BJ (cell line): ENCODE data around the gene SP9. TPM values are rescaled to one million over a fixed set of nuclear protein-coding genes. Genes with fewer than 3 reads are reported as not detected.

ENCODE experiments used
- CTCF ChIA-PET: fragments of 350-600 bp; formaldehyde crosslinking; extraction: SDS; loops from one replicate; lab custom pipeline; 2021; ENCODE audit warnings: antibody characterized with exemption, inconsistent platforms; lab: Yijun Ruan, JAX
- POLR2A ChIA-PET: fragments of 300-600 bp; sonication (Branson Sonifier 250); formaldehyde crosslinking; extraction: SDS; loops from one replicate; lab custom pipeline; 2021; ENCODE audit warnings: antibody characterized with exemption; lab: Charles Lee
- DNase-seq: peaks from one replicate; pipeline ENCODE4 v3.0.0-alpha.2; 2011; ENCODE audit warnings: low read depth
- H3K27me3 ChIP-seq: 2 replicates; pipeline ENCODE4 v1.6.0; 2011; ENCODE audit warnings: low read length; ENCODE audit not compliant: control insufficient read depth, insufficient read depth
- H3K36me3 ChIP-seq: 2 replicates; pipeline ENCODE4 v1.5.1; 2011; ENCODE audit warnings: low read length; ENCODE audit not compliant: control insufficient read depth, insufficient read depth
- H3K4me3 ChIP-seq: 2 replicates; pipeline ENCODE4 v1.5.1; 2011; ENCODE audit warnings: low read depth, mild to moderate bottlenecking, control low read depth, low read length
- CTCF ChIP-seq: IDR thresholded peaks from 2 replicates; pipeline ENCODE4 v1.5.1; 2011; ENCODE audit warnings: low read depth, mild to moderate bottlenecking, control low read depth, inconsistent platforms, low read length, moderate library complexity; ENCODE audit not compliant: insufficient read depth
- polyA plus RNA-seq: library from polyadenylated mRNA; depleted of rRNA; stranded (reverse); fragments of >200 nt; gene quantifications from 2 replicates; pipeline ENCODE4 v1.2.3, GENCODE V29; 2011

Gene SP9
- polyA plus RNA-seq, 1 experiment = not detected

- POLR2A ChIA-PET = no interaction called here
- no peak for TF ChIP-seq CTCF
- Histone ChIP-seq H3K27me3 (peaks cover 40% of the 10 kb centered on the region), H3K4me3 (no peak overlapping the region), H3K36me3 (no peaks in the 10 kb centered on the region; the same call in 1 of the 2 replicates)
- DNase-seq = no peak
- CTCF ChIA-PET = interaction anchor here (1.2 to 2.6 kb wide), 2 partner anchors 10 to 940 kb away, joined by 3 to 11 read pairs; no protein-coding TSS in a partner anchor
These were observed 8.1 kb downstream of the SP9 start for GRCh38 chr2:174342686-174343342.

- H3K36me3 ChIP-seq = peaks cover under 1% of the 10 kb centered on the region
- ChIA-PET CTCF (interaction anchor here (1.2 to 2.6 kb wide), 2 partner anchors 9 to 941 kb away, joined by 3 to 11 read pairs; no protein-coding TSS in a partner anchor), POLR2A (no interaction called here)
- TF ChIP-seq CTCF = no peak
- no peak overlapping the region for H3K4me3 ChIP-seq
- H3K27me3 ChIP-seq = peaks cover 39% of the 10 kb centered on the region
- no peak for DNase-seq
These were observed 8.5 kb downstream of the SP9 start for GRCh38 chr2:174343343-174343622.

DNA sequence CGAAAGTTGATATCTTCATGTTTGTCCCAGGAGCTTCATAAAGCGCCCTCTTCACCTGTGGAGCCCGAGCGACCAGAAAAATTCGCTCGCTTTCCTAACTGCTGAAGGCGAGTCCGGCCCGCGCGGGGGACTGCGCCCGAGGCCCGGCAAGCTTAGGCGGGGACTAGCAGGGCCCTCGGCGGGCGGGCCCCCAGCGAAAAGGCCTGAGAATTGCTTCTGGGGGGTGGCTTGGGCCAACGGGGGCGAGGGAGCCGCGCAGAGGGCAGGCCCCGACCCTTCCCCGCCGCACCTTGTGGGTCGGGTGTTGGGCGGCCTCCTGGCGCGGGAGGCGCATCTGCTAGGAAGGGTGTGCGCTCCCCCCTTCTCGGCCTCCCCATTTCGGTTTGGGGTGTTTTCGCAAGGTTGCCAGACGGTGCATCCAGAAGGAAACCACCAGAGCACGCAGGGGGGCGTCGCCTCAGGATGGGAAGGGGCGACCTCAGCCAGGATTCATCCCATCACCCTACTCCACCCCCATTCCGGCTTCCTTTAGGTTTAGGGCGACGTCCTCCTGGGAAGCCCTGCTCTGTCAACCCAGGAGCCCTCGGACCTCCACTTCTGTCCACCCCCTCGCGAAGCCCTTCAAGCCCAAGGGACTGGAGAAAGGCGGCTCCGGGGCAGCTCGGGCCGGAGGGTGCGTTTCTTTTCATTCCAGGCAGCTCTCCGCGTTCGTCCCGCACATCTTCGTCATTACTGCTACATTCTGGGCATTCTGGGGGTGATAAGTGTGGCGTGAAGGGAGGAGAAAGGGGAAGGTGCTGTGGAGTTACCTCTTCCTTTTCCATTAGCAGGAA lies 9.1 kb downstream of the SP9 start:
- no peak overlapping the region for H3K4me3 ChIP-seq
- peaks cover 5% of the 10 kb centered on the region for H3K36me3 ChIP-seq
- peaks cover 39% of the 10 kb centered on the region for H3K27me3 ChIP-seq
- ChIA-PET CTCF (interaction anchor here (0.9 to 2.6 kb wide), 3 partner anchors 9 to 959 kb away, joined by 3 to 11 read pairs (median 3); no protein-coding TSS in a partner anchor), POLR2A (no interaction called here)
- no peak for TF ChIP-seq CTCF
- no peak for DNase-seq

- no peak for DNase-seq
- H3K4me3 ChIP-seq = no peak overlapping the region
- ChIA-PET POLR2A (no interaction called here), CTCF (interaction anchor here (0.6 to 0.9 kb wide), 5 partner anchors 10 to 961 kb away, joined by 3 read pairs; no protein-coding TSS in a partner anchor)
- H3K36me3 ChIP-seq = peaks cover 5% of the 10 kb centered on the region
- no peak for TF ChIP-seq CTCF
- H3K27me3 ChIP-seq = peaks cover 35% of the 10 kb centered on the region
These were observed 10.1 kb downstream of the SP9 start for GRCh38 chr2:174344716-174345461.

DNA sequence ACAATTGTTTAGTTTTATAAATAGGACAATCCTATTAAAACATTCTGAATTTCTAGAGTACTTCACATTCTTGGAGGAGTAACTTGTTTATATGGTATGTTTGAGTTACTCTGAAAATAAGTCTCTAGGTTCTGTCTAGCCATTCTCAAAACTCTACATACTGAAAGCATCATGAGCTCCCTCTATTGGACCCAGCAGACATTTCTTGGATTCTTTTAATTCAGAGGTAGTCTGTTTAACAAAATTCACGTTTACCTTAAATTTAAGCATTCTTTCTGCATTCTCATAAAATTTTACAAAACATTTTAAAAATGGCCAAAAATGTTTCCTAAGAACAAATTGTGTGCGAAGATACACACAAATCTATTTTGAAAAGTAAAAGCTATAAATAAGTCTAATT lies 15.3 kb downstream of the SP9 start:
- peak; percentile 48 for TF ChIP-seq CTCF
- H3K4me3 ChIP-seq = no peak overlapping the region
- DNase-seq = no peak
- H3K36me3 ChIP-seq = peaks cover 5% of the 10 kb centered on the region
- H3K27me3 ChIP-seq = no peaks in the 10 kb centered on the region
- ChIA-PET POLR2A (interaction anchor here (0.6 kb wide), 1 partner anchor 126 kb away, joined by 3 read pairs; no protein-coding TSS in a partner anchor), CTCF (no interaction called here)
